ENCODE data around the gene ACSL1.

Gene ACSL1

DNA sequence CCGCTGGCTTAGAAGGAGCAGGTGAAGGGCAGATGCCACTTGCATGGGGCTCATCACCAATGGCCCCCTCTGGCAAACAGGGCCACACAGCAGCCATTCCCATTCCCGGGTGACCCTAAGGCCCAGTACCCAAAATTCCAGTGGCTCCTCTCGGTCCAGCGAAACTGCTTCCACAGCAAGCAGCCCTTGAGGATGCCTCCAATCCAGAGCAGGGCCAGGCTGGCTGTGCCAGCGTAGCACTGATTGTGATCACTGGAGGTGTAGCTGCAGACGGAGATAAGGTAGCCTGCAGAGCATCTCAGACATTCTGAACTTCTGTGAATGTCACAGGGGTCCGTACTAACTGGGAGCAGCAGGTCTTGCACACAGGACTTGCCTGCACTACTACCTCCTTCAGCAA, 27.3 kb downstream of the ACSL1 start:
- no peak for TF ChIP-seq EZH2phosphoT487 (IDR thresholded peaks at IDR 0.05; ENCODE audit: borderline replicate concordance)
- TF ChIP-seq, protein P1, sequence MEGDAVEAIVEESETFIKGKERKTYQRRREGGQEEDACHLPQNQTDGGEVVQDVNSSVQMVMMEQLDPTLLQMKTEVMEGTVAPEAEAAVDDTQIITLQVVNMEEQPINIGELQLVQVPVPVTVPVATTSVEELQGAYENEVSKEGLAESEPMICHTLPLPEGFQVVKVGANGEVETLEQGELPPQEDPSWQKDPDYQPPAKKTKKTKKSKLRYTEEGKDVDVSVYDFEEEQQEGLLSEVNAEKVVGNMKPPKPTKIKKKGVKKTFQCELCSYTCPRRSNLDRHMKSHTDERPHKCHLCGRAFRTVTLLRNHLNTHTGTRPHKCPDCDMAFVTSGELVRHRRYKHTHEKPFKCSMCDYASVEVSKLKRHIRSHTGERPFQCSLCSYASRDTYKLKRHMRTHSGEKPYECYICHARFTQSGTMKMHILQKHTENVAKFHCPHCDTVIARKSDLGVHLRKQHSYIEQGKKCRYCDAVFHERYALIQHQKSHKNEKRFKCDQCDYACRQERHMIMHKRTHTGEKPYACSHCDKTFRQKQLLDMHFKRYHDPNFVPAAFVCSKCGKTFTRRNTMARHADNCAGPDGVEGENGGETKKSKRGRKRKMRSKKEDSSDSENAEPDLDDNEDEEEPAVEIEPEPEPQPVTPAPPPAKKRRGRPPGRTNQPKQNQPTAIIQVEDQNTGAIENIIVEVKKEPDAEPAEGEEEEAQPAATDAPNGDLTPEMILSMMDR (conservative IDR thresholded peaks at IDR 0.05; ENCODE audit: low read length): no peak
- H3K79me2 ChIP-seq (ENCODE audit: insufficient read depth, low read length): no peaks in the 10 kb centered on the region

DNA sequence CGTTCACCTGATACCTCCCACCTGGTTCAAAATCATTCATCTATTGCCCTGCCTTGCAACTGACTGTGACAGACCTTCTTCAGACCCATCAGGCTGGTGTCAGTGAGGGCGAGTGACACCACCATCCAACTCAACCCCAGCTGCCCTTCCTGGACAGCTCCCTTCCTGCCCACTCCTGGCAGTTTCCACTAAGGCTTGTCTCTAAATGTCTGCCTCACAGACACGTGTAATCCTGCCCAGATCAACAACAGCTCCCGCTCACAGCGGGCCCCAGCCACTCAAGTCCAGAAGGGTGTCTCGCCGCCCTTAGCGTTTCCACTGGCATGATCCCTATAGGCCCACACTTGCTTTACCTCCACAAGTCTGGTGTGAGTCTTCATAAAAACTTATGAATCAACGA, 28.9 kb downstream of the ACSL1 start:
- H3K9me2 ChIP-seq (replicated peaks; ENCODE audit: low read depth, low read length): no peaks in the 10 kb centered on the region
- peaks cover 16% of the 10 kb centered on the region for H3K4me1 ChIP-seq (ENCODE audit: insufficient read depth, low read length, poor library complexity, severe bottlenecking)
- H3K79me2 ChIP-seq (ENCODE audit: insufficient read depth, low read length): no peaks in the 10 kb centered on the region
- H3K9ac ChIP-seq (ENCODE audit: low read depth, low read length, poor library complexity, severe bottlenecking): no peak overlapping the region
- H3K9me3 ChIP-seq (ENCODE audit: insufficient read depth, low read depth, low read length): no peaks in the 10 kb centered on the region
- no peak overlapping the region for H3K4me2 ChIP-seq (ENCODE audit: low read depth, low read length, poor library complexity, severe bottlenecking)
- no peaks in the 10 kb centered on the region for H4K20me1 ChIP-seq (ENCODE audit: insufficient read depth, low read length, poor library complexity, severe bottlenecking)
- TF ChIP-seq, protein P1 (conservative IDR thresholded peaks at IDR 0.05; ENCODE audit: low read length): no peak
- TF ChIP-seq EZH2phosphoT487 (IDR thresholded peaks at IDR 0.05; ENCODE audit: borderline replicate concordance): no peak
- H3K4me3 ChIP-seq (ENCODE audit: low read length, poor library complexity, severe bottlenecking): no peak overlapping the region
- H2AFZ ChIP-seq (ENCODE audit: low read length): no peak overlapping the region
- H3K36me3 ChIP-seq (ENCODE audit: insufficient read depth, low read length): no peaks in the 10 kb centered on the region
- H3K27me3 ChIP-seq (ENCODE audit: insufficient read depth, low read length, poor library complexity, severe bottlenecking): peaks cover 19% of the 10 kb centered on the region
- no peaks in the 10 kb centered on the region for H3F3A ChIP-seq (ENCODE audit: low read depth)

More for the DNA sequence above, 27.3 kb downstream of the ACSL1 start:
- Histone ChIP-seq H3K9ac (ENCODE audit: low read depth, low read length, poor library complexity, severe bottlenecking) (no peak overlapping the region), H2AFZ (ENCODE audit: low read length) (no peak overlapping the region), H3K9me2 (replicated peaks; ENCODE audit: low read depth, low read length) (no peaks in the 10 kb centered on the region), H3K4me1 (ENCODE audit: insufficient read depth, low read length, poor library complexity, severe bottlenecking) (peaks cover 2% of the 10 kb centered on the region), H4K20me1 (ENCODE audit: insufficient read depth, low read length, poor library complexity, severe bottlenecking) (no peaks in the 10 kb centered on the region), H3K36me3 (ENCODE audit: insufficient read depth, low read length) (no peaks in the 10 kb centered on the region), H3F3A (ENCODE audit: low read depth) (no peaks in the 10 kb centered on the region), H3K4me2 (ENCODE audit: low read depth, low read length, poor library complexity, severe bottlenecking) (no peak overlapping the region), H3K9me3 (ENCODE audit: insufficient read depth, low read depth, low read length) (no peaks in the 10 kb centered on the region), H3K27me3 (ENCODE audit: insufficient read depth, low read length, poor library complexity, severe bottlenecking) (peaks cover 18% of the 10 kb centered on the region), H3K4me3 (ENCODE audit: low read length, poor library complexity, severe bottlenecking) (no peak overlapping the region)

DNA sequence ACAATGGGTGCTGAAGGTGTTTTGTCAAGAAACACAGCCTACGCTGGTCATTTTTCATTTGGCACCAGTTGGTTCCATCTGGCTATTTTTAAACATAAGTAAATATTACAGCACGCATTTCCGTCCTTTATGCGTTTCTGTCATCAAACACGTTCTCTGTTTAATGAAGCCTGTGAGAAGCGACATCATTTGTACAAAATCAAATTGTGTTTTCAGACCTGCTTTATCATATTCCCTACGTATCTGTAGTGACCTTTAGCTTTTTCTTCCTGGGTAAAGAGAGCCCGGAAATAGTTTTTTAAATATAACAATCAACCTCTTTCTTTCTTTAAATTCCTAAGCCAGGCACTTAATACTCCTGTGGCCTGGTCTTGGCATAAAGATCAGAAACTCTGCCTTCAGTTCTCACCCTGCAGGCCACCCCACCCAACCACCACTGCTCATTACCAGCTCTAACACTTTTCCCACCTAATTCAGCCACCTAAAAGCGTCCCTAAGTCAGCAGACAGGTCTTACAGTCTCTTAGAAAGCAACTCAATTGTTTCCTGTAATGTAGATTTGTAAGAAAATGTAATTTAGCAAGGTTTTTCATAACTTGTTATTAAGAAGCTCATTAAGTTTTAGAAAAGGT, 30.4 kb downstream of the ACSL1 start:
- Histone ChIP-seq H2AFZ (ENCODE audit: low read length) (no peak overlapping the region), H3K9me3 (ENCODE audit: insufficient read depth, low read depth, low read length) (no peaks in the 10 kb centered on the region), H3K9ac (ENCODE audit: low read depth, low read length, poor library complexity, severe bottlenecking) (no peak overlapping the region), H3K9me2 (replicated peaks; ENCODE audit: low read depth, low read length) (no peaks in the 10 kb centered on the region), H4K20me1 (ENCODE audit: insufficient read depth, low read length, poor library complexity, severe bottlenecking) (no peaks in the 10 kb centered on the region), H3F3A (ENCODE audit: low read depth) (no peaks in the 10 kb centered on the region), H3K36me3 (ENCODE audit: insufficient read depth, low read length) (no peaks in the 10 kb centered on the region), H3K79me2 (ENCODE audit: insufficient read depth, low read length) (no peaks in the 10 kb centered on the region), H3K4me3 (ENCODE audit: low read length, poor library complexity, severe bottlenecking) (no peak overlapping the region), H3K4me1 (ENCODE audit: insufficient read depth, low read length, poor library complexity, severe bottlenecking) (peaks cover 16% of the 10 kb centered on the region), H3K27me3 (ENCODE audit: insufficient read depth, low read length, poor library complexity, severe bottlenecking) (peaks cover 29% of the 10 kb centered on the region), H3K4me2 (ENCODE audit: low read depth, low read length, poor library complexity, severe bottlenecking) (no peak overlapping the region)
- TF ChIP-seq EZH2phosphoT487 (IDR thresholded peaks at IDR 0.05; ENCODE audit: borderline replicate concordance): no peak
- TF ChIP-seq, protein P1 (conservative IDR thresholded peaks at IDR 0.05; ENCODE audit: low read length): no peak

All from Loucy (cell line).